H9 (cell line): ENCODE results near the gene GCSAML. TPM values are rescaled to one million over a fixed set of nuclear protein-coding genes. Genes with fewer than 3 reads are reported as not detected.

ENCODE experiments used
- DNase-seq: peaks from one replicate; pipeline ENCODE4 v3.0.0-alpha.2; 2017
- H2AFZ ChIP-seq: one replicate; pipeline ENCODE4 v1.6.1; 2013; ENCODE audit warnings: mild to moderate bottlenecking, low read length, control low read depth, moderate library complexity
- H2AK5ac ChIP-seq: 2 replicates; pipeline ENCODE4 v1.6.1; 2013; ENCODE audit warnings: low read length, control low read depth, mixed read lengths; ENCODE audit not compliant: insufficient read length
- H2BK120ac ChIP-seq: one replicate; pipeline ENCODE4 v1.6.1; 2013; ENCODE audit warnings: low read depth, mild to moderate bottlenecking, low read length, control low read depth, inconsistent platforms; ENCODE audit not compliant: poor library complexity, severe bottlenecking
- H2BK12ac ChIP-seq: 2 replicates; pipeline ENCODE4 v1.6.1; 2013; ENCODE audit warnings: low read length, control low read depth, mixed read lengths, low read depth; ENCODE audit not compliant: insufficient read length
- H2BK15ac ChIP-seq: 2 replicates; pipeline ENCODE4 v1.6.1; 2013; ENCODE audit warnings: low read depth, low read length, control low read depth
- H2BK20ac ChIP-seq: one replicate; pipeline ENCODE4 v1.6.1; 2013; ENCODE audit warnings: low read depth, mild to moderate bottlenecking, low read length, control low read depth, inconsistent platforms; ENCODE audit not compliant: poor library complexity, severe bottlenecking
- H2BK5ac ChIP-seq: 2 replicates; pipeline ENCODE4 v1.6.1; 2013; ENCODE audit warnings: low read length, control low read depth, mixed read lengths; ENCODE audit not compliant: insufficient read length
- H3K14ac ChIP-seq: 2 replicates; pipeline ENCODE4 v1.6.1; 2013; ENCODE audit warnings: low read length, control low read depth; ENCODE audit not compliant: insufficient read depth
- H3K18ac ChIP-seq: 2 replicates; pipeline ENCODE4 v1.6.1; 2013; ENCODE audit warnings: low read depth, mild to moderate bottlenecking, mixed read lengths, low read length, control low read depth; ENCODE audit not compliant: insufficient read length
- H3K23ac ChIP-seq: 2 replicates; pipeline ENCODE4 v1.6.1; 2013; ENCODE audit warnings: low read length, control low read depth, mixed read lengths, low read depth; ENCODE audit not compliant: insufficient read length
- H3K23me2 ChIP-seq: 2 replicates; pipeline ENCODE4 v1.6.1; 2013; ENCODE audit warnings: low read depth, mild to moderate bottlenecking, mixed read lengths, low read length, control low read depth; ENCODE audit not compliant: insufficient read length, poor library complexity, severe bottlenecking
- H3K27ac ChIP-seq: 2 replicates; pipeline ENCODE4 v1.5.1; 2013; ENCODE audit warnings: low read length, control low read depth, mixed read lengths, low read depth; ENCODE audit not compliant: insufficient read length
- H3K27me3 ChIP-seq: 2 replicates; pipeline ENCODE4 v1.6.1; 2013; ENCODE audit warnings: low read length, control low read depth, inconsistent platforms; ENCODE audit not compliant: insufficient read depth
- H3K4ac ChIP-seq: 2 replicates; pipeline ENCODE4 v1.6.1; 2013; ENCODE audit warnings: low read depth, mild to moderate bottlenecking, control low read depth, inconsistent platforms, low read length, moderate library complexity
- H3K4me1 ChIP-seq: 2 replicates; pipeline ENCODE4 v1.6.1; 2013; ENCODE audit warnings: low read length, control low read depth, inconsistent platforms; ENCODE audit not compliant: insufficient read depth
- H3K4me2 ChIP-seq: 2 replicates; pipeline ENCODE4 v1.6.1; 2013; ENCODE audit warnings: low read length, control low read depth, mixed read lengths; ENCODE audit not compliant: insufficient read length, insufficient read depth
- H3K56ac ChIP-seq: 2 replicates; pipeline ENCODE4 v1.6.1; 2013; ENCODE audit warnings: low read depth, mild to moderate bottlenecking, mixed read lengths, low read length, control low read depth; ENCODE audit not compliant: insufficient read length
- H3K79me1 ChIP-seq: 2 replicates; pipeline ENCODE4 v1.6.1; 2013; ENCODE audit warnings: low read depth, mild to moderate bottlenecking, moderate library complexity, low read length, control low read depth, inconsistent platforms; ENCODE audit not compliant: insufficient read depth, poor library complexity, severe bottlenecking
- H3K79me2 ChIP-seq: 2 replicates; pipeline ENCODE4 v1.6.1; 2013; ENCODE audit warnings: low read length, control low read depth, inconsistent platforms; ENCODE audit not compliant: insufficient read depth
- H3K9ac ChIP-seq: 2 replicates; pipeline ENCODE4 v1.6.1; 2013; ENCODE audit warnings: low read length, control low read depth, mixed read lengths; ENCODE audit not compliant: insufficient read length; ENCODE audit errors: extremely low read depth
- H3K9me3 ChIP-seq: one replicate; pipeline ENCODE4 v1.6.1; 2013; ENCODE audit warnings: low read depth, low read length, inconsistent platforms; ENCODE audit not compliant: control insufficient read depth
- H3T11ph ChIP-seq: one replicate; pipeline ENCODE4 v1.6.1; 2013; ENCODE audit warnings: mild to moderate bottlenecking, low read length, control low read depth, inconsistent platforms
- H4K20me1 ChIP-seq: one replicate; pipeline ENCODE4 v1.6.1; 2013; ENCODE audit not compliant: control insufficient read depth, insufficient read length, insufficient read depth
- H4K5ac ChIP-seq: 2 replicates; pipeline ENCODE4 v1.6.1; 2013; ENCODE audit warnings: low read depth, mild to moderate bottlenecking, mixed read lengths, low read length, control low read depth; ENCODE audit not compliant: insufficient read length
- H4K8ac ChIP-seq: replicated peaks from 2 replicates; pipeline ENCODE4 v1.6.1; 2013; ENCODE audit warnings: low read length, control low read depth, mixed read lengths, low read depth; ENCODE audit not compliant: insufficient read length
- H4K91ac ChIP-seq: 2 replicates; pipeline ENCODE4 v1.6.1; 2013; ENCODE audit warnings: low read depth, mild to moderate bottlenecking, moderate library complexity, mixed read lengths, low read length, control low read depth; ENCODE audit not compliant: insufficient read length
- H3K27ac Mint-ChIP-seq, 3 experiments: 2 replicates in 2 of 3; 3 replicates in 1 of 3; pipeline ENCODE4 v1.8.0; 2020 to 2021; ENCODE audit warnings: mixed read lengths in 3 of 3, mild to moderate bottlenecking in 1 of 3, moderate library complexity in 1 of 3
- H3K27me3 Mint-ChIP-seq: 2 replicates; pipeline ENCODE4 v1.8.0; 2021; ENCODE audit warnings: low read depth, mild to moderate bottlenecking, moderate library complexity, mixed read lengths
- H3K36me3 Mint-ChIP-seq, 3 experiments: 2 replicates in 2 of 3; 3 replicates in 1 of 3; pipeline ENCODE4 v1.8.0; 2020 to 2021; ENCODE audit warnings: low read depth in 3 of 3, mixed read lengths in 3 of 3; ENCODE audit not compliant: insufficient read depth in 1 of 3
- H3K4me1 Mint-ChIP-seq, 2 experiments: 2 replicates each; pipeline ENCODE4 v1.8.0; 2020; ENCODE audit warnings: mixed read lengths in 2 of 2
- H3K4me3 Mint-ChIP-seq, 2 experiments: 2 replicates in 1 of 2; 3 replicates in 1 of 2; pipeline ENCODE4 v1.8.0; 2020 to 2021; ENCODE audit warnings: mild to moderate bottlenecking in 2 of 2, mixed read lengths in 2 of 2, moderate library complexity in 1 of 2
- H3K9me3 Mint-ChIP-seq, 2 experiments: 2 replicates in 1 of 2; 3 replicates in 1 of 2; pipeline ENCODE4 v1.8.0; 2020; ENCODE audit warnings: mild to moderate bottlenecking in 2 of 2, mixed read lengths in 2 of 2, moderate library complexity in 1 of 2
- CTCF ChIP-seq: fragments of 200-600 bp; sonication (generic); conservative IDR thresholded peaks from 3 replicates; pipeline ENCODE4 v1.8.0; 2021; ENCODE audit warnings: antibody characterized with exemption, mild to moderate bottlenecking
- WGBS: extraction: QIAGEN DNeasy Blood & Tissue Kit; methylation state at CpG from one replicate; pipeline ENCODE4 v1.1.7; 2013; ENCODE audit warnings: missing lambda C conversion rate, low lambda C conversion rate, mixed read lengths; ENCODE audit not compliant: insufficient read length; ENCODE audit errors: extremely low coverage; 5-methylcytosine and 5-hydroxymethylcytosine counted together
- total RNA-seq: library from RNA; stranded (reverse); gene quantifications from 2 replicates; pipeline ENCODE4 v1.2.1, GENCODE V29; 2021

Gene GCSAML
- total RNA-seq, 1 experiment from 2014 or later, result not detected

GRCh38 chr1:247576514-247576913 is 27.6 kb downstream of the GCSAML start:
- Histone ChIP-seq H3K9ac (no peak overlapping the region), H2BK120ac (no peak overlapping the region), H3K4me1 (no peaks in the 10 kb centered on the region; the same call in 1 of the 2 replicates), H3K4me2 (no peak overlapping the region), H3K27ac (no peak overlapping the region), H2AK5ac (no peak overlapping the region), H2BK20ac (no peak overlapping the region), H3K79me2 (no peaks in the 10 kb centered on the region), H3K23ac (no peak overlapping the region), H4K8ac (no peak overlapping the region), H2BK15ac (no peak overlapping the region), H3K14ac (no peak overlapping the region), H3K4ac (no peak overlapping the region), H3K56ac (no peak overlapping the region), H4K91ac (no peak overlapping the region), H3K23me2 (no peaks in the 10 kb centered on the region), H2AFZ (no peak overlapping the region), H4K20me1 (no peaks in the 10 kb centered on the region), H3K27me3 (no peaks in the 10 kb centered on the region), H3K18ac (no peak overlapping the region), H3K79me1 (no peaks in the 10 kb centered on the region), H2BK12ac (no peak overlapping the region), H4K5ac (no peak overlapping the region), H2BK5ac (no peak overlapping the region), H3T11ph (no peak overlapping the region), H3K9me3 (no peaks in the 10 kb centered on the region)
- Mint-ChIP-seq H3K27me3 (no peaks in the 10 kb centered on the region), H3K36me3 (no peaks in the 10 kb centered on the region), H3K4me3 (no peak overlapping the region), H3K27ac (no peak overlapping the region), H3K4me1 (peaks cover 0 to 3% of the 10 kb centered on the region in 2 experiments; a peak in 2 of 4 replicates), H3K9me3 (no peaks in the 10 kb centered on the region; a peak in 1 of 5 replicates)
- no peak for DNase-seq
- peak; percentile 65 for TF ChIP-seq CTCF
- WGBS, result no CpG with 5 or more reads among the region's 3 CpGs
